Activated CD8-positive, alpha-beta memory T cell treated with anti-CD3 and anti-CD28 coated beads, Interleukin-2, amount 10 ng/mL, durations not matched to agents 7 days and 5 days (primary cell): ENCODE results near the gene HOXD13. TPM values are rescaled to one million over a fixed set of nuclear protein-coding genes. Genes with fewer than 3 reads are reported as not detected.

Experiments
- ATAC-seq: fragments of 150-1000 bp; cut with Tn5 transposase; one replicate; pipeline ENCODE4 v1.10.0; 2021; ENCODE audit warnings: moderate library complexity
- CTCF ChIA-PET: fragments of 350-600 bp; sonication (Branson Sonifier 250); formaldehyde crosslinking; loops from one replicate; lab custom pipeline; 2021; ENCODE audit warnings: antibody characterized with exemption; lab: Charles Lee
- DNase-seq: peaks from one replicate; pipeline ENCODE4 v3.0.0-alpha.2; 2020
- H3K27ac Mint-ChIP-seq: one replicate; pipeline ENCODE4 v1.8.0; 2021; ENCODE audit warnings: mild to moderate bottlenecking, mixed read lengths
- H3K27me3 Mint-ChIP-seq: one replicate; pipeline ENCODE4 v1.8.0; 2021; ENCODE audit warnings: mixed read lengths
- H3K36me3 Mint-ChIP-seq: one replicate; pipeline ENCODE4 v1.8.0; 2021; ENCODE audit warnings: mild to moderate bottlenecking, mixed read lengths
- H3K4me1 Mint-ChIP-seq: one replicate; pipeline ENCODE4 v1.8.0; 2021; ENCODE audit warnings: mixed read lengths
- H3K4me3 Mint-ChIP-seq: one replicate; pipeline ENCODE4 v1.8.0; 2021; ENCODE audit warnings: mild to moderate bottlenecking, moderate library complexity, mixed read lengths
- H3K9me3 Mint-ChIP-seq: one replicate; pipeline ENCODE4 v1.8.0; 2022; ENCODE audit warnings: low read depth, mixed read lengths
- total RNA-seq, 2 experiments: library from RNA; stranded (reverse); gene quantifications; one replicate each; pipeline ENCODE4 v1.2.3, GENCODE V29; 2021

HOXD13 gene
- total RNA-seq, 2 experiments from 2014 or later, result not detected

- peaks cover 94% of the 10 kb centered on the region for H3K27me3 Mint-ChIP-seq
- peaks cover 11% of the 10 kb centered on the region for H3K4me1 Mint-ChIP-seq
- CTCF ChIA-PET, result interaction anchor here (0.7 to 1.4 kb wide), 4 partner anchors 18 to 536 kb away, joined by 3 read pairs; no protein-coding TSS in a partner anchor
- no peak for ATAC-seq
- no peak for DNase-seq
- H3K4me3 Mint-ChIP-seq, result no peak overlapping the region
- H3K36me3 Mint-ChIP-seq, result peaks cover 3% of the 10 kb centered on the region
- no peaks in the 10 kb centered on the region for H3K9me3 Mint-ChIP-seq
- no peak overlapping the region for H3K27ac Mint-ChIP-seq
Measured at GRCh38 chr2:176101842-176102241, 9.3 kb downstream of the HOXD13 start.

- no peak overlapping the region for H3K4me3 Mint-ChIP-seq
- peaks cover 11% of the 10 kb centered on the region for H3K4me1 Mint-ChIP-seq
- H3K27me3 Mint-ChIP-seq, result peaks cover 93% of the 10 kb centered on the region
- H3K9me3 Mint-ChIP-seq, result no peaks in the 10 kb centered on the region
- CTCF ChIA-PET, result interaction anchor here (0.7 to 1.4 kb wide), 4 partner anchors 18 to 536 kb away, joined by 3 read pairs; no protein-coding TSS in a partner anchor
- DNase-seq (no peak), ATAC-seq (no peak)
- peaks cover 3% of the 10 kb centered on the region for H3K36me3 Mint-ChIP-seq
- no peak overlapping the region for H3K27ac Mint-ChIP-seq
Measured at GRCh38 chr2:176102309-176102866, 9.9 kb downstream of the HOXD13 start.

- Mint-ChIP-seq H3K27ac (no peak overlapping the region), H3K4me1 (peaks cover 6% of the 10 kb centered on the region), H3K36me3 (peaks cover 3% of the 10 kb centered on the region), H3K27me3 (peaks cover 85% of the 10 kb centered on the region), H3K4me3 (no peak overlapping the region), H3K9me3 (no peaks in the 10 kb centered on the region)
- DNase-seq, result no peak
- no peak for ATAC-seq
- CTCF ChIA-PET, result interaction anchor here (0.9 to 1.4 kb wide), 4 partner anchors 17 to 37 kb away, joined by 3 read pairs; no protein-coding TSS in a partner anchor
Measured at GRCh38 chr2:176103194-176103593, 10.7 kb downstream of the HOXD13 start.

GRCh38 chr2:176103742-176104315, 11.3 kb downstream of the HOXD13 start:
- H3K4me1 Mint-ChIP-seq, result peaks cover 6% of the 10 kb centered on the region
- no peaks in the 10 kb centered on the region for H3K9me3 Mint-ChIP-seq
- H3K36me3 Mint-ChIP-seq, result peaks cover 4% of the 10 kb centered on the region
- DNase-seq (no peak), ATAC-seq (no peak)
- no peak overlapping the region for H3K27ac Mint-ChIP-seq
- no peak overlapping the region for H3K4me3 Mint-ChIP-seq
- CTCF ChIA-PET, result interaction anchor here (0.9 to 1.0 kb wide), 3 partner anchors 11 to 36 kb away, joined by 3 read pairs; partner anchors contain the start of gene HOXD13
- H3K27me3 Mint-ChIP-seq, result peaks cover 82% of the 10 kb centered on the region

- no peak overlapping the region for H3K27ac Mint-ChIP-seq
Measured at GRCh38 chr2:176104316-176105077, 12.0 kb downstream of the HOXD13 start.

GRCh38 chr2:176105078-176105729, 12.7 kb downstream of the HOXD13 start:
- CTCF ChIA-PET, result interaction anchor here (0.8 to 1.1 kb wide), 2 partner anchors 17 to 21 kb away, joined by 3 read pairs; no protein-coding TSS in a partner anchor
- Mint-ChIP-seq H3K4me1 (peaks cover 8% of the 10 kb centered on the region), H3K36me3 (peaks cover 5% of the 10 kb centered on the region), H3K9me3 (no peaks in the 10 kb centered on the region), H3K27ac (no peak overlapping the region), H3K4me3 (no peak overlapping the region), H3K27me3 (peaks cover 85% of the 10 kb centered on the region)
- ATAC-seq (no peak), DNase-seq (no peak)

More at GRCh38 chr2:176104316-176105077, 12.0 kb downstream of the HOXD13 start:
- peaks cover 8% of the 10 kb centered on the region for H3K4me1 Mint-ChIP-seq
- no peak for DNase-seq
- CTCF ChIA-PET, result interaction anchor here (0.8 to 1.1 kb wide), 5 partner anchors 12 to 36 kb away, joined by 3 read pairs; partner anchors contain the start of gene HOXD13
- peaks cover 5% of the 10 kb centered on the region for H3K36me3 Mint-ChIP-seq
- peaks cover 82% of the 10 kb centered on the region for H3K27me3 Mint-ChIP-seq
- ATAC-seq, result no peak
- no peaks in the 10 kb centered on the region for H3K9me3 Mint-ChIP-seq
- no peak overlapping the region for H3K4me3 Mint-ChIP-seq

- Mint-ChIP-seq H3K36me3 (peaks cover 5% of the 10 kb centered on the region), H3K4me3 (peak overlapping the region; percentile 23), H3K9me3 (no peaks in the 10 kb centered on the region), H3K27ac (peak overlapping the region; percentile 75), H3K27me3 (peaks cover 85% of the 10 kb centered on the region), H3K4me1 (peaks cover 8% of the 10 kb centered on the region)
- no peak for ATAC-seq
- CTCF ChIA-PET, result no interaction called here
- DNase-seq, result no peak
Measured at GRCh38 chr2:176105730-176106580, 13.4 kb downstream of the HOXD13 start.

- ATAC-seq, result no peak
Measured at GRCh38 chr2:176106581-176107539, 14.3 kb downstream of the HOXD13 start, which contains the start of gene HOXD11. HOXD11 (plus strand) TSS chr2:176107280; CDS start chr2:176107356, 76 bp downstream.

GRCh38 chr2:176107731-176108181, 15.2 kb downstream of the HOXD13 start:
- Mint-ChIP-seq H3K36me3 (peaks cover 5% of the 10 kb centered on the region), H3K27ac (no peak overlapping the region), H3K27me3 (peaks cover 85% of the 10 kb centered on the region), H3K4me1 (peaks cover 10% of the 10 kb centered on the region), H3K9me3 (no peaks in the 10 kb centered on the region), H3K4me3 (no peak overlapping the region)
- DNase-seq, result no peak
- ATAC-seq, result no peak
- CTCF ChIA-PET, result no interaction called here

More at GRCh38 chr2:176106581-176107539, 14.3 kb downstream of the HOXD13 start, which contains the start of gene HOXD11:
- DNase-seq, result no peak
- H3K9me3 Mint-ChIP-seq, result no peaks in the 10 kb centered on the region
- CTCF ChIA-PET, result no interaction called here
- H3K27ac Mint-ChIP-seq, result peak within 1 kb of the TSS; percentile 75
- H3K36me3 Mint-ChIP-seq, result peaks cover 5% of the 10 kb centered on the region
- peaks cover 85% of the 10 kb centered on the region for H3K27me3 Mint-ChIP-seq
- H3K4me3 Mint-ChIP-seq, result peak within 1 kb of the TSS; percentile 23
- H3K4me1 Mint-ChIP-seq, result peaks cover 10% of the 10 kb centered on the region

- ATAC-seq, result no peak
- peak overlapping the region; percentile 10 for H3K4me3 Mint-ChIP-seq
- peaks cover 5% of the 10 kb centered on the region for H3K36me3 Mint-ChIP-seq
- H3K9me3 Mint-ChIP-seq, result no peaks in the 10 kb centered on the region
- peaks cover 85% of the 10 kb centered on the region for H3K27me3 Mint-ChIP-seq
- CTCF ChIA-PET, result interaction anchor here (0.8 to 1.6 kb wide), 4 partner anchors 22 to 60 kb away, joined by 3 to 4 read pairs (median 4); no protein-coding TSS in a partner anchor
- no peak for DNase-seq
- peak overlapping the region; percentile 41 for H3K27ac Mint-ChIP-seq
- peaks cover 10% of the 10 kb centered on the region for H3K4me1 Mint-ChIP-seq
Measured at GRCh38 chr2:176109192-176109901, 16.8 kb downstream of the HOXD13 start.

- ATAC-seq (no peak), DNase-seq (no peak)
- CTCF ChIA-PET, result interaction anchor here (0.8 to 2.2 kb wide), 10 partner anchors 12 to 805 kb away, joined by 3 to 8 read pairs (median 3); no protein-coding TSS in a partner anchor
- H3K4me1 Mint-ChIP-seq, result peaks cover 10% of the 10 kb centered on the region
- no peaks in the 10 kb centered on the region for H3K9me3 Mint-ChIP-seq
- peak overlapping the region; percentile 22 for H3K27ac Mint-ChIP-seq
- peaks cover 85% of the 10 kb centered on the region for H3K27me3 Mint-ChIP-seq
- H3K4me3 Mint-ChIP-seq, result no peak overlapping the region
- peaks cover 5% of the 10 kb centered on the region for H3K36me3 Mint-ChIP-seq
Measured at GRCh38 chr2:176109946-176110345, 17.4 kb downstream of the HOXD13 start.
